Natural killer cell (primary cell): ENCODE measurements around the gene NRG3. TPM values are rescaled to one million over a fixed set of nuclear protein-coding genes. Genes with fewer than 3 reads are reported as not detected.
"Not testable (repeated sequence)": the region's sequence is repeated elsewhere in the genome, so short reads cannot be mapped to it uniquely, and the experiment has no call there.

Experiments used
- ATAC-seq, 3 donors: fragments of 150-1000 bp in 2 of 3; fragments of 200-7000 bp in 1 of 3; cut with Tn5 transposase; 1 replicate in 1 of 3; 2 replicates in 2 of 3; pipeline ENCODE4 v1.10.0; 2021; ENCODE audit warnings: mild to moderate bottlenecking in 2 of 3, moderate library complexity in 2 of 3
- DNase-seq, 2 donors: peaks; one replicate each; pipeline versions ENCODE4 v3.0.0 to v3.0.0-alpha.2; 2013 to 2021; ENCODE audit warnings: mixed read lengths in 1 of 2
- H3K27ac ChIP-seq: one replicate; pipeline ENCODE4 v1.5.1; 2013; ENCODE audit warnings: mild to moderate bottlenecking, low read length
- H3K27me3 ChIP-seq: one replicate; pipeline ENCODE4 v1.6.1; 2013; ENCODE audit warnings: low read length; ENCODE audit not compliant: control insufficient read depth, insufficient read depth
- H3K36me3 ChIP-seq: one replicate; pipeline ENCODE4 v1.6.1; 2013; ENCODE audit warnings: low read length; ENCODE audit not compliant: control insufficient read depth, insufficient read depth
- H3K4me1 ChIP-seq: one replicate; pipeline ENCODE4 v1.6.1; 2013; ENCODE audit warnings: low read length; ENCODE audit not compliant: control insufficient read depth, insufficient read depth
- H3K4me3 ChIP-seq: one replicate; pipeline ENCODE4 v1.5.1; 2013; ENCODE audit warnings: low read length
- H3K9me3 ChIP-seq: one replicate; pipeline ENCODE4 v1.6.1; 2013; ENCODE audit warnings: low read length; ENCODE audit not compliant: control insufficient read depth, insufficient read depth
- H3K27ac Mint-ChIP-seq, 2 donors: one replicate each; pipeline ENCODE4 v1.8.0; 2022; ENCODE audit warnings: mild to moderate bottlenecking in 2 of 2, mixed read lengths in 2 of 2, moderate library complexity in 1 of 2
- H3K27me3 Mint-ChIP-seq, 2 donors: one replicate each; pipeline ENCODE4 v1.8.0; 2022; ENCODE audit warnings: low read depth in 2 of 2, mixed read lengths in 2 of 2
- H3K36me3 Mint-ChIP-seq: one replicate; pipeline ENCODE4 v1.8.0; 2022; ENCODE audit warnings: mixed read lengths
- H3K4me1 Mint-ChIP-seq, 2 donors: one replicate each; pipeline ENCODE4 v1.8.0; 2022; ENCODE audit warnings: mixed read lengths in 2 of 2
- H3K4me3 Mint-ChIP-seq: one replicate; pipeline ENCODE4 v1.8.0; 2022; ENCODE audit warnings: mild to moderate bottlenecking, moderate library complexity, mixed read lengths
- H3K9me3 Mint-ChIP-seq, 2 donors: one replicate each; pipeline ENCODE4 v1.8.0; 2022; ENCODE audit warnings: mixed read lengths in 2 of 2
- CTCF ChIP-seq: fragments of 200-600 bp; IDR thresholded peaks from one replicate; pipeline ENCODE4 v1.8.0; 2022; ENCODE audit warnings: antibody characterized with exemption
- WGBS: methylation state at CpG from one replicate; pipeline ENCODE4 v1.1.7; 2013; ENCODE audit warnings: missing lambda C conversion rate; ENCODE audit not compliant: insufficient coverage; 5-methylcytosine and 5-hydroxymethylcytosine counted together
- intact Hi-C: fragments of 100-400 bp; cut with micrococcal nuclease; formaldehyde crosslinking; loops from one replicate; pipeline ENCODE4 v1.14.2; 2022
- total RNA-seq, 4 donors: library from RNA; stranded (reverse); fragments of 120-200 nt in 1 of 4; gene quantifications; one replicate each; pipeline versions ENCODE4 v1.2.3 to v1.2.4, GENCODE V29; 2013 to 2022

The NRG3 gene
- total RNA-seq, 3 donors from 2014 or later (not counting 1 experiment from before 2014, with no cell fraction given): not detected

GRCh38 chr10:82953331-82953730 lies 1078.3 kb downstream of the NRG3 start:
- no peaks in the 10 kb centered on the region for H3K36me3 ChIP-seq
- no peaks in the 10 kb centered on the region for H3K9me3 ChIP-seq
- H3K27ac ChIP-seq: no peak overlapping the region
- no peak overlapping the region for H3K4me3 ChIP-seq
- no peaks in the 10 kb centered on the region for H3K27me3 ChIP-seq
- ATAC-seq (no peak), DNase-seq (no peak)
- no peaks in the 10 kb centered on the region for H3K4me1 ChIP-seq
- Mint-ChIP-seq H3K36me3 (no peaks in the 10 kb centered on the region), H3K27ac (no peak overlapping the region), H3K9me3 (peaks cover 13 to 15% of the 10 kb centered on the region in 2 donors), H3K4me1 (no peaks in the 10 kb centered on the region), H3K27me3 (no peaks in the 10 kb centered on the region), H3K4me3 (no peak overlapping the region)
- intact Hi-C loops: no loop called here
- TF ChIP-seq CTCF: no peak
- WGBS: 89% methylated on average over 4 of the region's 5 CpGs

- H3K9me3 Mint-ChIP-seq: peaks cover 11 to 13% of the 10 kb centered on the region in 2 donors
- Histone ChIP-seq H3K4me3 (no peak overlapping the region), H3K36me3 (no peaks in the 10 kb centered on the region), H3K9me3 (no peaks in the 10 kb centered on the region), H3K27me3 (no peaks in the 10 kb centered on the region), H3K4me1 (no peaks in the 10 kb centered on the region), H3K27ac (no peak overlapping the region)
- 59% methylated on average over 3 of the region's 4 CpGs for WGBS
- no peak overlapping the region for H3K27ac Mint-ChIP-seq
- intact Hi-C loops: no loop called here
- ATAC-seq (no peak), DNase-seq (no peak)
- TF ChIP-seq CTCF: no peak
- H3K4me3 Mint-ChIP-seq: no peak overlapping the region
- no peaks in the 10 kb centered on the region for H3K4me1 Mint-ChIP-seq
- H3K27me3 Mint-ChIP-seq: no peaks in the 10 kb centered on the region
- no peaks in the 10 kb centered on the region for H3K36me3 Mint-ChIP-seq
These were observed 1078.9 kb downstream of the NRG3 start for GRCh38 chr10:82953909-82954308.

GRCh38 chr10:82960421-82961060 lies 1085.5 kb downstream of the NRG3 start:
- H3K27me3 ChIP-seq, H3K36me3 Mint-ChIP-seq, H3K27ac Mint-ChIP-seq, H3K27ac ChIP-seq, H3K4me1 Mint-ChIP-seq, H3K9me3 ChIP-seq, H3K36me3 ChIP-seq, intact Hi-C loops, H3K4me1 ChIP-seq, H3K27me3 Mint-ChIP-seq, DNase-seq, H3K4me3 Mint-ChIP-seq, ATAC-seq, H3K4me3 ChIP-seq: not testable (repeated sequence)
- 66% methylated on average over 7 of the region's 7 CpGs for WGBS
- peaks cover 9 to 10% of the 10 kb centered on the region in 2 donors for H3K9me3 Mint-ChIP-seq

- Mint-ChIP-seq H3K4me1 (no peaks in the 10 kb centered on the region), H3K27me3 (no peaks in the 10 kb centered on the region), H3K27ac (no peak overlapping the region), H3K36me3 (no peaks in the 10 kb centered on the region), H3K9me3 (peaks cover 5 to 9% of the 10 kb centered on the region in 2 donors), H3K4me3 (no peak overlapping the region)
- TF ChIP-seq CTCF: no peak
- ATAC-seq (no peak), DNase-seq (no peak)
- no peaks in the 10 kb centered on the region for H3K4me1 ChIP-seq
- H3K36me3 ChIP-seq: no peaks in the 10 kb centered on the region
- H3K9me3 ChIP-seq: no peaks in the 10 kb centered on the region
- H3K27ac ChIP-seq: no peak overlapping the region
- WGBS: 50% methylated on average over 1 of the region's 1 CpG
- H3K27me3 ChIP-seq: no peaks in the 10 kb centered on the region
- intact Hi-C loops: no loop called here
- no peak overlapping the region for H3K4me3 ChIP-seq
These were observed 1086.9 kb downstream of the NRG3 start for GRCh38 chr10:82961864-82962263.
